A549 (cell line): ENCODE measurements around the gene SLC38A11. TPM values are rescaled to one million over a fixed set of nuclear protein-coding genes. Genes with fewer than 3 reads are reported as not detected.

Source experiments
- ATAC-seq, 2 experiments: fragments of 200-7000 bp in 1 of 2; fragments of >200 bp in 1 of 2; cut with Nextera tagmentation in 1 of 2; cut with Tn5 transposase in 1 of 2; 3 replicates each; pipeline versions ENCODE4 v1.8.0 to v1.9.1; 2018 to 2020; ENCODE audit warnings: mild to moderate bottlenecking in 1 of 2, moderate library complexity in 1 of 2
- CTCF ChIA-PET: fragments of 300-600 bp; sonication (Branson Sonifier 250); formaldehyde crosslinking; extraction: SDS; loops from one replicate; lab custom pipeline; 2021; ENCODE audit warnings: antibody characterized with exemption, inconsistent platforms; lab: Yijun Ruan, JAX
- POLR2A ChIA-PET: fragments of 350-600 bp; formaldehyde crosslinking; extraction: SDS; loops from one replicate; lab custom pipeline; 2021; ENCODE audit warnings: antibody characterized with exemption, inconsistent platforms; lab: Yijun Ruan, JAX
- DNase-seq, 2 experiments: peaks; one replicate each; pipeline versions ENCODE4 v3.0.0 to v3.0.0-alpha.2; 2011 to 2016; ENCODE audit warnings: low read depth in 1 of 2, low spot score in 1 of 2
- FAIRE-seq: peaks from 2 replicates; lab custom pipeline; 2011; peaks lifted over from hg19 to GRCh38; lab: Jason Lieb, UNC
- H3K27ac ChIP-seq, 2 experiments: fragments of >200 bp; sonication (Bioruptor Twin); formaldehyde crosslinking; 3 replicates each; pipeline ENCODE4 v1.5.1; 2016 to 2017
- H3K4me1 ChIP-seq: fragments of >200 bp; sonication (Bioruptor Twin); formaldehyde crosslinking; 3 replicates; pipeline ENCODE4 v1.6.1; 2016
- H3K4me2 ChIP-seq: fragments of >200 bp; sonication (Bioruptor Twin); formaldehyde crosslinking; 3 replicates; pipeline ENCODE4 v1.6.1; 2016
- H3K4me3 ChIP-seq: fragments of >200 bp; sonication (Bioruptor Twin); formaldehyde crosslinking; 3 replicates; pipeline ENCODE4 v1.5.1; 2016
- H3K9me3 ChIP-seq: fragments of >200 bp; sonication (Bioruptor Twin); formaldehyde crosslinking; 3 replicates; pipeline ENCODE4 v1.6.1; 2016
- EP300 ChIP-seq, 2 experiments: fragments of >200 bp; sonication (Bioruptor Twin); formaldehyde crosslinking; IDR thresholded peaks; 2 replicates in 1 of 2; 3 replicates in 1 of 2; pipeline ENCODE4 v1.6.1; 2016 to 2017
- ESRRA ChIP-seq: fragments of 150-350 bp; IDR thresholded peaks from 2 replicates; pipeline ENCODE4 v1.6.1; 2014; ENCODE audit warnings: mild to moderate bottlenecking, low read length, borderline replicate concordance
- FOSL2 ChIP-seq, 2 experiments: fragments of 450-650 bp in 1 of 2; fragments of >200 bp in 1 of 2; sonication (Bioruptor Twin) in 1 of 2; formaldehyde crosslinking; IDR thresholded peaks; 2 replicates each; pipeline versions ENCODE4 v1.5.0 to v1.6.1; 2016 to 2020; ENCODE audit warnings: mild to moderate bottlenecking in 1 of 2, moderate library complexity in 1 of 2
- HDAC2 ChIP-seq: fragments of 200-600 bp; sonication (generic); IDR thresholded peaks from 2 replicates; pipeline ENCODE4 v1.6.1; 2016
- MAFK ChIP-seq: fragments of 450-650 bp; IDR thresholded peaks from 2 replicates; pipeline ENCODE4 v1.6.1; 2014; ENCODE audit not compliant: partially characterized antibody
- NPAS2 ChIP-seq: fragments of 250-450 bp; sonication (Bioruptor Pico); IDR thresholded peaks from 2 replicates; pipeline ENCODE4 v1.8.0; 2022; ENCODE audit warnings: mild to moderate bottlenecking, moderate library complexity, borderline replicate concordance
- PHF8 ChIP-seq: fragments of 200-600 bp; sonication (generic); IDR thresholded peaks from 2 replicates; pipeline ENCODE4 v1.6.1; 2016; ENCODE audit warnings: low read depth, mild to moderate bottlenecking, antibody characterized with exemption, moderate library complexity, borderline replicate concordance
- POLR2A ChIP-seq: IDR thresholded peaks from 2 replicates; pipeline ENCODE4 v1.6.1; 2012; ENCODE audit warnings: mild to moderate bottlenecking, low read length
- POLR2AphosphoS2 ChIP-seq: conservative IDR thresholded peaks from 2 replicates; pipeline ENCODE4 v1.6.1; 2012; ENCODE audit warnings: low read length, improper control_type of control experiment, inconsistent platforms
- RAD21 ChIP-seq, 2 experiments: fragments of >200 bp in 1 of 2; sonication (Bioruptor Twin) in 1 of 2; formaldehyde crosslinking in 1 of 2; IDR thresholded peaks in 1 of 2; conservative IDR thresholded peaks in 1 of 2; 2 replicates in 1 of 2; 3 replicates in 1 of 2; pipeline ENCODE4 v1.6.1; 2012 to 2018; ENCODE audit warnings: inconsistent platforms in 1 of 2
- RARB ChIP-seq: fragments of 250-450 bp; sonication (Bioruptor Pico); IDR thresholded peaks from 2 replicates; pipeline ENCODE4 v1.8.0; 2021; ENCODE audit warnings: mild to moderate bottlenecking, moderate library complexity
- RNF2 ChIP-seq: fragments of 200-600 bp; sonication (generic); IDR thresholded peaks from 2 replicates; pipeline ENCODE4 v1.6.1; 2016; ENCODE audit warnings: low read depth, mild to moderate bottlenecking, antibody characterized with exemption, moderate library complexity, borderline replicate concordance
- SREBF2 ChIP-seq: fragments of 450-650 bp; IDR thresholded peaks from 2 replicates; pipeline ENCODE4 v1.6.1; 2014; ENCODE audit warnings: mild to moderate bottlenecking, moderate library complexity
- TP53 ChIP-seq: fragments of 250-450 bp; sonication (Bioruptor Pico); IDR thresholded peaks from 2 replicates; pipeline ENCODE4 v1.5.0; 2021; ENCODE audit warnings: mild to moderate bottlenecking, moderate library complexity
- ZC3H11A ChIP-seq: fragments of 450-650 bp; IDR thresholded peaks from 2 replicates; pipeline ENCODE4 v1.6.1; 2014; ENCODE audit warnings: antibody characterized with exemption, mild to moderate bottlenecking
- ZNF302 ChIP-seq: fragments of 250-450 bp; sonication (Bioruptor Pico); IDR thresholded peaks from 2 replicates; pipeline ENCODE4 v1.9.0; 2021; ENCODE audit warnings: inconsistent platforms, mild to moderate bottlenecking, moderate library complexity
- ZSCAN20 ChIP-seq: fragments of 250-450 bp; sonication (Bioruptor Pico); IDR thresholded peaks from 2 replicates; pipeline ENCODE4 v1.8.0; 2022; ENCODE audit warnings: mild to moderate bottlenecking, moderate library complexity
- WGBS: methylation state at CpG from one replicate; pipeline ENCODE4 v1.1.6; 2017; ENCODE audit errors: missing lambda C conversion rate; 5-methylcytosine and 5-hydroxymethylcytosine counted together
- polyA plus RNA-seq, 4 experiments: library from polyadenylated mRNA; depleted of rRNA in 3 of 4; stranded (reverse); fragments of >200 nt; fragmentation: RNase III in 1 of 4; extraction: RNeasy Plus Mini Kit Qiagen cat#74134 plus additional on column Dnase treatment in 1 of 4; gene quantifications; 2 replicates in 3 of 4; 3 replicates in 1 of 4; pipeline ENCODE4 v1.2.3, GENCODE V29; 2011 to 2017
- TF ChIP-seq, protein P1 (sequence below): fragments of >200 bp; sonication (Bioruptor Twin); formaldehyde crosslinking; IDR thresholded peaks from 2 replicates; pipeline ENCODE4 v1.6.1; 2016
- TF ChIP-seq, protein P2 (sequence below): IDR thresholded peaks from 2 replicates; pipeline ENCODE4 v1.6.1; 2012; ENCODE audit warnings: low read depth, borderline replicate concordance
- TF ChIP-seq, protein P3 (sequence below): fragments of 150-350 bp; IDR thresholded peaks from 2 replicates; pipeline ENCODE4 v1.6.1; 2014; ENCODE audit warnings: low read depth, mild to moderate bottlenecking, low read length

Gene SLC38A11
- polyA plus RNA-seq, 2 of the 4 experiments (the other 2 are of a cell fraction), result 0.05 to 0.22 TPM

DNA sequence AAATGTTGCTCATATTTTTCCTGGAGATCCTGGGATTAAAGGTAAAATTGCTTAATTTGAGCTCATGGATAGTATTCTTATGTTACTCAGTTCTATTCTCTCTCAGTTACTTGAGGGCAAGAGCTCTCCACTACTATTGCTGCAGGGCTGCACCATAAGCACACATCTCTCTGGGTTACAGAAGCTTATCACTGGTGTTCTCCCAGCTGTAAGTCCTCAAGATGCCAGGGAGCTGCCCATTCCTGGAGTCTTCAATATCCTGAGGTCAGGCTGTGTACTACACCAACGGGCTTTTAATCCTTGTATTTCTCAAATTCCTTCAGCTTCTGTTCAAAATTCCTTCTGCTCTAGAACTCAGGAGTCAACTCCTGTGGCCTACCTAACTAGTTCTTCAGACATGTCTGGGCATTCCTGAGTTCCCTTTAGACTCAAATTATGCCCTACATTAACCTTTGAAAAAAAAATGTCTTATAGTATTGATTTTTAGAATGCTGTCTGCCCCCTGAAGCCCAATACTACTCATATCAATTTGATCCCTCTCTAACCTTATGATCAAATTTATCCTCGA is 96.0 kb downstream of the SLC38A11 start (continued):
- no peak for TF ChIP-seq RAD21 (conservative IDR thresholded peaks at IDR 0.05 in 1 of 2, IDR thresholded peaks at IDR 0.05 in 1 of 2)
- no peak for TF ChIP-seq POLR2A
- TF ChIP-seq ZNF302 (CRISPR knock-in tag), result no peak
- no peak for TF ChIP-seq SREBF2
- TF ChIP-seq FOSL2 (IDR thresholded peaks at IDR 0.05), result no peak
- no peak for TF ChIP-seq FOSL2 (CRISPR knock-in tag; IDR thresholded peaks at IDR 0.05)

DNA sequence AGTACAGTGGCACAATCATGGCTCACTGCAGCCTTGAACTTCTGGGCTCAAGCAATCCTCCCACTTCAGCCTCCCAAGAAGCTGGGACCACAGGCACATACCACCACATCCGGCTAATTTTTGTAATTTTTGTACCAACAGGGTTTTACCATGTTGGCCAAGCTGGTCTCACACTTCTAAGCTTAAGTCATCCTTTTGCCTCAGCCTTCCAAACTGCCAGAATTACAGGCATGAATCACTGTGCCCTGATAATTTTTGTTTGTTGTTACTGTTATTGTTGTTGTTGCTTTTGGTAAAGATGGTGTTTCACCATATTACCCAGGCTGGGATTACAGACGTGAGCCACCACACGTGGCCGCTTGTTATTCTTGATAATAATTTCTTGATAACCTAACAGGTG is 103.2 kb downstream of the SLC38A11 start:
- no peak for FAIRE-seq
- no peak for ATAC-seq
- H3K4me2 ChIP-seq, result no peak overlapping the region
- DNase-seq, result no peak
- H3K27ac ChIP-seq, result no peak overlapping the region
- no peak overlapping the region for H3K4me3 ChIP-seq
- ChIA-PET POLR2A (no interaction called here), CTCF (interaction anchor here (2.9 kb wide), 1 partner anchor 10 kb away, joined by 10 read pairs; the partner anchor contains the start of gene COBLL1)
- H3K9me3 ChIP-seq, result no peaks in the 10 kb centered on the region
- no peak for TF ChIP-seq MAFK
- TF ChIP-seq RARB, result no peak
- TF ChIP-seq TP53 (CRISPR knock-in tag), result no peak
- no peak for TF ChIP-seq POLR2A
- TF ChIP-seq PHF8, result no peak
- no peak for TF ChIP-seq ESRRA
- no peak for TF ChIP-seq ZC3H11A
- TF ChIP-seq, protein P1, sequence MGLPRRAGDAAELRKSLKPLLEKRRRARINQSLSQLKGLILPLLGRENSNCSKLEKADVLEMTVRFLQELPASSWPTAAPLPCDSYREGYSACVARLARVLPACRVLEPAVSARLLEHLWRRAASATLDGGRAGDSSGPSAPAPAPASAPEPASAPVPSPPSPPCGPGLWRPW, result no peak
- TF ChIP-seq, protein P2, sequence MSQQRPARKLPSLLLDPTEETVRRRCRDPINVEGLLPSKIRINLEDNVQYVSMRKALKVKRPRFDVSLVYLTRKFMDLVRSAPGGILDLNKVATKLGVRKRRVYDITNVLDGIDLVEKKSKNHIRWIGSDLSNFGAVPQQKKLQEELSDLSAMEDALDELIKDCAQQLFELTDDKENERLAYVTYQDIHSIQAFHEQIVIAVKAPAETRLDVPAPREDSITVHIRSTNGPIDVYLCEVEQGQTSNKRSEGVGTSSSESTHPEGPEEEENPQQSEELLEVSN, result no peak
- no peak for TF ChIP-seq POLR2AphosphoS2
- no peak for TF ChIP-seq HDAC2
- TF ChIP-seq NPAS2 (CRISPR knock-in tag), result no peak
- TF ChIP-seq, protein P3, sequence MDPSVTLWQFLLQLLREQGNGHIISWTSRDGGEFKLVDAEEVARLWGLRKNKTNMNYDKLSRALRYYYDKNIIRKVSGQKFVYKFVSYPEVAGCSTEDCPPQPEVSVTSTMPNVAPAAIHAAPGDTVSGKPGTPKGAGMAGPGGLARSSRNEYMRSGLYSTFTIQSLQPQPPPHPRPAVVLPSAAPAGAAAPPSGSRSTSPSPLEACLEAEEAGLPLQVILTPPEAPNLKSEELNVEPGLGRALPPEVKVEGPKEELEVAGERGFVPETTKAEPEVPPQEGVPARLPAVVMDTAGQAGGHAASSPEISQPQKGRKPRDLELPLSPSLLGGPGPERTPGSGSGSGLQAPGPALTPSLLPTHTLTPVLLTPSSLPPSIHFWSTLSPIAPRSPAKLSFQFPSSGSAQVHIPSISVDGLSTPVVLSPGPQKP, result no peak
- TF ChIP-seq ZSCAN20 (CRISPR knock-in tag), result no peak
- no peaks in the 10 kb centered on the region for H3K4me1 ChIP-seq
- 93% methylated on average over 4 of the region's 4 CpGs for WGBS

DNA sequence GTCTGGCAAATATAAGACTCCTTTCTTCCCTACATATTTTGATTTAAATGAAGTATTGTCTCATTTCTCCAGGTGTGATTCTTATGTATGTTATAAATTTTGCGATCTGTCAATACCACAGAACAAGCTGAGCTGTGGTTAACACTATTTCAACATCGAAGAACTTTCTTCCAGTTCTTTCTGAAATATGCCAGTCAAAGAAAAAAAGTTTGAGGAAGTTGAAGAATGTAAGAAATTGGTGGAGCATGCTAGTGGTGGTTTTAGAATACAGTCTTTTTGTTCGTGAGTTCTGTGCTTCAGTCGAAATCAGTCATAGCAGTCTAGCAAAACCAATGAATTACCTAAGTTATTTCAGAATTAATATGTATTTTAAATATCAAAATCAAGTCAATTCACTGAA is 105.1 kb downstream of the SLC38A11 start:
- H3K4me3 ChIP-seq, result no peak overlapping the region
- ChIA-PET POLR2A (no interaction called here), CTCF (no interaction called here)
- H3K27ac ChIP-seq, result no peak overlapping the region
- 81% methylated on average over 4 of the region's 4 CpGs for WGBS
- no peak for DNase-seq
- no peak for TF ChIP-seq RNF2
- no peak for TF ChIP-seq TP53 (CRISPR knock-in tag)
- no peak for TF ChIP-seq EP300 (IDR thresholded peaks at IDR 0.05)
- no peaks in the 10 kb centered on the region for H3K9me3 ChIP-seq
- ATAC-seq, result no peak
- no peaks in the 10 kb centered on the region for H3K4me1 ChIP-seq
- H3K4me2 ChIP-seq, result no peak overlapping the region
- no peak for FAIRE-seq

DNA sequence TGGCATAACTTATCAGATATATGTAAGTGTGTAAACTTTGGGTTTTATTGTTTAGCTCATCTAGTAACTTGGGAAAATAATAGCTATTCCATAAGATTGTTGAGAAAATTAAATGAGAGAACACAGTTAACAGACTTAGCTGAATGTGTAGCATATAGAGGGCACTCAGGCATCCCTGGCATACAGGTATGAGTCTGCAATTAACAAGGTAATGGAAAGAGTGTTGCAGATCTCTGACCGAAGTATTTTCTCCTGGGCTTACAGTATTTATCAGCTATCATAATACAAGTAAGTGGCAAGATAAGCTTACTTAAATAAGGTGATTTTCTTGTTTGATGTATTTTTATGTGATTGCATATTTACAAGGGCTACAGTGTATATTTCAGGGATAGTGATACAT is 105.8 kb downstream of the SLC38A11 start:
- H3K9me3 ChIP-seq, result no peaks in the 10 kb centered on the region
- no peak for TF ChIP-seq POLR2AphosphoS2
- ChIA-PET CTCF (no interaction called here), POLR2A (no interaction called here)
- WGBS, result 92% methylated on average over 1 of the region's 1 CpG
- no peak overlapping the region for H3K4me2 ChIP-seq
- no peak for DNase-seq
- no peak for ATAC-seq
- no peak overlapping the region for H3K27ac ChIP-seq
- H3K4me1 ChIP-seq, result no peaks in the 10 kb centered on the region
- no peak overlapping the region for H3K4me3 ChIP-seq
- FAIRE-seq, result no peak
